Raji (cell line): ENCODE measurements around the gene CLIC2.

Experiments
- POLR2A ChIP-seq: IDR thresholded peaks from 2 replicates; pipeline ENCODE4 v1.6.1; 2011; ENCODE audit warnings: low read depth, low read length, control low read depth; ENCODE audit not compliant: insufficient read depth

Gene CLIC2

GRCh38 chrX:155259752-155260151 lies 74.7 kb downstream of the CLIC2 start:
- no peak for TF ChIP-seq POLR2A

GRCh38 chrX:155251391-155251790 lies 83.0 kb downstream of the CLIC2 start:
- no peak for TF ChIP-seq POLR2A

DNA sequence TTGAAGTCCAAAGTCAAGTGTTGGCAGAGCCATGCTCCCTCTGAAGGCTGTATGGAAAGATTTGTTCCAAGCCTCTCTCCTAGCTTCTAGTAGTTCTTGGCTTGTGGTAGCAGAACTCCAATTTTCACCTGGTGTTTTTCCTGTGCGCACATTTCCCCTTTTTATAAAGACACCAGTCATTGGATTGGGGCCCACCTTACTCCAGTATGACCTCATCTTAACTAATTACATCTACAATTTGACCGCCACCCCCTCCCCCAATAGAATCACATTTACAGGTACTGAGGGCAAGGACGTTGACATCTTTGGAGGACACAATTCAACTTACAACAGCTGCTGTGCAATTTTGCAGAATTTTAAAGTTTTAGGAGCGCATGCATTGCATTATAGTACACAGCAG lies 86.9 kb downstream of the CLIC2 start:
- TF ChIP-seq POLR2A = no peak

GRCh38 chrX:155246748-155247147 lies 87.7 kb downstream of the CLIC2 start:
- TF ChIP-seq POLR2A = no peak

- TF ChIP-seq POLR2A = no peak
Measured at GRCh38 chrX:155242300-155242699, 92.1 kb downstream of the CLIC2 start.

DNA sequence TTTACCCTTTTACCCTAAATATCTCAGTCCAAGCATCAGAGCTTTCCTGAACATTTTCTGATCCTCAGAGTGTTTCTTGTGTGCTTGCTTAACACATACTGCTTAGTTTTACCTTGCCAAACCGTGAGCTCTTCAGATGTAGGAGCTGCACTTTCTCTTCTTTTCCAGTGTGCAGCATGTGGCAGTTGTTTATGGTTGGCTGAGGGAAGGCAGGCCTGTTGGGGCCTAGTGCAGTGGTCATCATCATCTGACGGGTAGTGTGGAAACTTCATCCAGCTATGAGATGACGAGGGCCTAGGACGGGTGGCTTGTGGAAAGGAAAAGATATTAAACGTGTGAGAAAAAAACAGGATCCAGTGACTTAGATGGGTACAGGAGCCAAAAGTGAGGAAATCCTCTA lies 96.7 kb downstream of the CLIC2 start:
- TF ChIP-seq POLR2A = no peak

GRCh38 chrX:155235891-155236290 lies 98.5 kb downstream of the CLIC2 start:
- TF ChIP-seq POLR2A = no peak

DNA sequence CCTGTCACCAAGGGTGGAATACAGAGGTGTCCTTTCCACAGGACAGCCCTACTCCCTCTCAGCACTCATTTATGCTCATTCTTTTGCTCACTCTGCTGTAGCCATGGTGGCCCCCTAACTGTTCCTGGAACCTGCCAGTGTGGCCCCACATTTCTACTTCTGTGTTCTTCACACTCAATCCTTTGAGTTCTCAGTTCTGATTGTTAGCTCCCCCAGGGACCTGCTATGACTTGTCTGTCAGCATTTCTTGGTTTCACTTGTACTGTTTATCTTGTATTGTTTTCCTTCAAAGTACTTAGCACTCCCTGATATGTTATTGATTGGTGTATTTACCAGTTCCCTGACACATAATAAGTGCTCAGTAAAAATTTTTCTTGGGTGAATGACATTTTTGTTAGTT lies 103.3 kb downstream of the CLIC2 start:
- TF ChIP-seq POLR2A = no peak
